Glutamatergic neuron (in vitro differentiated cells): ENCODE results near the gene PPIL6. TPM values are rescaled to one million over a fixed set of nuclear protein-coding genes. Genes with fewer than 3 reads are reported as not detected.
A peak's percentile ranks its signal among the peaks of the same experiment; 100 is the strongest.

Experiments
- DNase-seq: peaks from one replicate; pipeline ENCODE4 v3.0.0; 2022
- H3K27ac Mint-ChIP-seq: one replicate; pipeline ENCODE4 v1.8.0; 2020; ENCODE audit warnings: mild to moderate bottlenecking, mixed read lengths, inconsistent platforms; ENCODE audit not compliant: unreplicated experiment
- H3K27me3 Mint-ChIP-seq: one replicate; pipeline ENCODE4 v1.8.0; 2020; ENCODE audit warnings: mild to moderate bottlenecking, moderate library complexity, mixed read lengths, inconsistent platforms; ENCODE audit not compliant: unreplicated experiment
- H3K36me3 Mint-ChIP-seq: one replicate; pipeline ENCODE4 v1.8.0; 2020; ENCODE audit warnings: mild to moderate bottlenecking, mixed read lengths, inconsistent platforms; ENCODE audit not compliant: unreplicated experiment
- H3K4me1 Mint-ChIP-seq: one replicate; pipeline ENCODE4 v1.8.0; 2020; ENCODE audit warnings: mild to moderate bottlenecking, low read depth, mixed read lengths, inconsistent platforms; ENCODE audit not compliant: unreplicated experiment
- H3K4me3 Mint-ChIP-seq: one replicate; pipeline ENCODE4 v1.8.0; 2020; ENCODE audit warnings: mild to moderate bottlenecking, mixed read lengths, inconsistent platforms; ENCODE audit not compliant: unreplicated experiment
- H3K9me3 Mint-ChIP-seq: one replicate; pipeline ENCODE4 v1.8.0; 2020; ENCODE audit warnings: mild to moderate bottlenecking, moderate library complexity, mixed read lengths, inconsistent platforms; ENCODE audit not compliant: unreplicated experiment
- CTCF ChIP-seq: fragments of 200-600 bp; sonication (generic); IDR thresholded peaks from one replicate; pipeline ENCODE4 v1.5.0; 2021; ENCODE audit not compliant: partially characterized antibody, unreplicated experiment
- total RNA-seq: library from RNA; stranded (reverse); fragmentation: NEBNext Ultra II Directional; extraction: Animal tissue kit (Norgen Biotek cat#: 25700); gene quantifications from one replicate; pipeline ENCODE4 v1.2.1, GENCODE V29; 2021; ENCODE audit not compliant: unreplicated experiment

PPIL6 gene
- total RNA-seq, 1 donor from 2014 or later: 0.83 TPM

DNA sequence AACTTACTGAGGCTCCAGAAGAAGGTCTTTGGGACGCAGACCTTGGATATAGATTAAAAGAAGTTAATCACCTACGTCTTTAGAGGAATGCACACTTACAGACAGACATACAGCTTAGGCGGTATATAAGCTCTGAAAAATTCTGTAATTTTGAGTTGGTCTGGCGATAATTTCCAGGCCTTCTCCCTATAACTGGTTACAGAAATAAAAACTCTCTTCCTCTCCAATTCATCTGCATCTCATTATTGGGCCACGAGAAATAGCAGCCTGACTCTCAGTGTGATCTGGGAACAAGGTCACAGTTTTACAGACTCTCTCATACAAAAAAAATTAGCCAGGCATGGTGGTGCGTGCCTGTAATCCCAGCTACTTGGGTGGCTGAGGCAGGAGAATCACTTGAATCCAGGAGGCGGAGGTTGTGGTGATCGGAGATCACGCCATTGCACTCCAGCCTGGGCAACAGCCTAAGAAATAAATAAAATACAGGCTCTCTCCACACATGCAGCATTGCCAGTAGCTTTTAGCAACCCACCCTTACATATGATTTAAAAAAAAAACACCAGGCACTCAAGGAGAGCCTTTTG, 37.9 kb upstream of the PPIL6 start:
- peak overlapping the region; percentile 8 for H3K4me3 Mint-ChIP-seq
- peaks cover 6% of the 10 kb centered on the region for H3K36me3 Mint-ChIP-seq
- peaks cover 2% of the 10 kb centered on the region for H3K27me3 Mint-ChIP-seq
- DNase-seq: no peak
- H3K9me3 Mint-ChIP-seq: no peaks in the 10 kb centered on the region
- peaks cover 8% of the 10 kb centered on the region for H3K4me1 Mint-ChIP-seq
- no peak overlapping the region for H3K27ac Mint-ChIP-seq
- TF ChIP-seq CTCF: no peak

- TF ChIP-seq CTCF: no peak
- Mint-ChIP-seq H3K27ac (no peak overlapping the region), H3K4me1 (peaks cover 8% of the 10 kb centered on the region), H3K9me3 (no peaks in the 10 kb centered on the region), H3K4me3 (no peak overlapping the region), H3K36me3 (peaks cover 9% of the 10 kb centered on the region), H3K27me3 (peaks cover 2% of the 10 kb centered on the region)
- DNase-seq: no peak
Observed at GRCh38 chr6:109477725-109478124, 37.3 kb upstream of the PPIL6 start.

GRCh38 chr6:109477184-109477583, 36.8 kb upstream of the PPIL6 start:
- H3K27ac Mint-ChIP-seq: no peak overlapping the region

GRCh38 chr6:109475625-109476024, 35.2 kb upstream of the PPIL6 start:
- no peak for TF ChIP-seq CTCF
- Mint-ChIP-seq H3K36me3 (peaks cover 9% of the 10 kb centered on the region), H3K4me3 (no peak overlapping the region), H3K27me3 (no peaks in the 10 kb centered on the region), H3K27ac (no peak overlapping the region), H3K4me1 (peaks cover 8% of the 10 kb centered on the region), H3K9me3 (no peaks in the 10 kb centered on the region)
- no peak for DNase-seq

More at GRCh38 chr6:109477184-109477583, 36.8 kb upstream of the PPIL6 start:
- Mint-ChIP-seq H3K9me3 (no peaks in the 10 kb centered on the region), H3K4me1 (peaks cover 8% of the 10 kb centered on the region), H3K4me3 (no peak overlapping the region), H3K27me3 (no peaks in the 10 kb centered on the region), H3K36me3 (peaks cover 9% of the 10 kb centered on the region)
- DNase-seq: no peak
- TF ChIP-seq CTCF: no peak

GRCh38 chr6:109474995-109475394, 34.6 kb upstream of the PPIL6 start:
- Mint-ChIP-seq H3K27me3 (no peaks in the 10 kb centered on the region), H3K36me3 (peaks cover 9% of the 10 kb centered on the region), H3K4me3 (no peak overlapping the region), H3K4me1 (peaks cover 8% of the 10 kb centered on the region), H3K27ac (no peak overlapping the region), H3K9me3 (no peaks in the 10 kb centered on the region)
- TF ChIP-seq CTCF: no peak
- DNase-seq: no peak
